Stimulated activated naive CD4-positive, alpha-beta T cell treated with Interleukin-2 at 50 U/mL for 16 hours (primary cell): ENCODE data around the gene DIP2B.

Experiments used
- DNase-seq: peaks from one replicate; lab custom pipeline; 2025; lab: John Stamatoyannopoulos, UW

Gene DIP2B

GRCh38 chr12:50772470-50772869 lies 267.7 kb downstream of the DIP2B start:
- DNase-seq = no peak

- DNase-seq = no peak
These were observed 268.1 kb downstream of the DIP2B start for GRCh38 chr12:50772877-50773276.

GRCh38 chr12:50775251-50775650 lies 270.5 kb downstream of the DIP2B start:
- DNase-seq = no peak

GRCh38 chr12:50776749-50777728 lies 272.3 kb downstream of the DIP2B start:
- DNase-seq = no peak

- DNase-seq = no peak
These were observed 274.1 kb downstream of the DIP2B start for GRCh38 chr12:50778663-50779590.

- DNase-seq = no peak
These were observed 275.2 kb downstream of the DIP2B start for GRCh38 chr12:50780013-50780412.

- no peak for DNase-seq
These were observed 279.7 kb downstream of the DIP2B start for GRCh38 chr12:50784501-50784900.

- DNase-seq = no peak
These were observed 280.7 kb downstream of the DIP2B start for GRCh38 chr12:50785406-50786001.

- DNase-seq = no peak
These were observed 281.9 kb downstream of the DIP2B start for GRCh38 chr12:50786498-50787231.

- DNase-seq = no peak
These were observed 282.8 kb downstream of the DIP2B start for GRCh38 chr12:50787618-50788017.

- DNase-seq = no peak
These were observed 283.8 kb downstream of the DIP2B start for GRCh38 chr12:50788561-50788960.

GRCh38 chr12:50790081-50790480 lies 285.3 kb downstream of the DIP2B start:
- no peak for DNase-seq
